Stimulated activated CD8-positive, alpha-beta memory T cell treated with anti-CD3 and anti-CD28 coated beads, Interleukin-2, amount 100 ng/mL, for 48 hours (primary cell): Measurements from ENCODE around the gene NBEA.
"Not testable (repeated sequence)": the region's sequence is repeated elsewhere in the genome, so short reads cannot be mapped to it uniquely, and the experiment has no call there.

ENCODE experiments used
- DNase-seq, 2 donors: peaks; one replicate each; pipeline ENCODE4 v3.0.0-alpha.2; 2020; ENCODE audit warnings: low read depth in 2 of 2

NBEA gene

DNA sequence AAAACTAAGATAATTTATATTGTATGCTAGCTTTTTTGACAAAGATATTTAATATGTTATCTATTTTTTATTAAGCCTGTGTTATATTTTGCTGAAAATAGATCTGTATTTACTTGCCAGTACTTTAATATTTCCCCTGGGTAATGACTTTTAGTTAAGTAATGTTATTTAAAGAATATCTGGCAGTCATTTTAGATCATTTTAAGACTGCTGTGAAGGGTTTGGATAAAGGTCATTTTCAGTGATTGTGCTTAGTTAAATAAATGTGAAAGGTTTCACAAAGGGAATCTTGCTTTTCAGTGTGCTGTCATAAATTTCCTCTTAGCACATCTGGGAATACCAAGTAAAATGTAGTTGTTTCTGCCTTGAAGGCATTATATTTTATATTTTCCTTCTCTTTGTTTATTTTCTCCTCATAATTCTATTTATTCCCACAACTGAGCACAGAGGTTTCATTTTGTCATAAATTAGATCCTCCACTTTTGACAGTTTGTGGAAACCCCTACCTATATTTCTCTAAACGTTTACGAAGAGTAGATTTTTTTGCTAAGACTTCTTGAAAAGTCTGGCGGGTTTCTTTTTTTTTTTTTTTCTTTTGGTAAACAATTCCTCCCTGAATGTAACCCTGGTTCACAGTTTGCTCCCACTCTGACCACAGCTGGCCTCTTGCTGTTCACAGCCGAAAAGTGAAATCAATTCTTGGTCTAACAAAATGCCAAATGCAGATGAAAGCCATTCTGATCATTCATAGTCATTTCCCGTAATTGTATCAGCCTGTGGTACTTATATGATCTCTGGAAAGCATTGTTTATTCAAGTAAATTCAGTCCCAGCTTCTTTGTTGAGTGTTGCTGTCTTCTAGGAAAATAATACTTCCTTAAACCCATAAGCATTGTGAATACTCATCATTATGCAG lies 446.6 kb downstream of the NBEA start:
- DNase-seq = no peak

DNA sequence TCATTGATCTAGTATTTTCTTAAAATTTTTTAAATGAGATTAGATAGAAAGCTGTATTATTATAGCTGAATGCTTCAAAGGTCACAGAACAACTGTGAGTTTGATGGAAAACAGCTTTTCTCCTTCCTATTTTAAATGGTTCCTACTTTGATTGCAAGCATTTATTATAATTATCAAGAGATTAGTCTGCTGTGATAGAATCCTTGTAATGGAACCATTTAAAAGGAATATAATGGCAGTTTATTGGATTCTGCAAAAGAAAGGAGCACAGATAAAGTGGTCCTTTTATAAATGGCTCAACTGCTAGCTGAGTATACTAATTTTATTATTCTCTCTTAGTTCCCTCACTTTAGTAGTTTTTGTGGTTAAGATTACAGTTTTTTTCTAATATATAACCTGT lies 447.5 kb downstream of the NBEA start:
- no peak for DNase-seq

DNA sequence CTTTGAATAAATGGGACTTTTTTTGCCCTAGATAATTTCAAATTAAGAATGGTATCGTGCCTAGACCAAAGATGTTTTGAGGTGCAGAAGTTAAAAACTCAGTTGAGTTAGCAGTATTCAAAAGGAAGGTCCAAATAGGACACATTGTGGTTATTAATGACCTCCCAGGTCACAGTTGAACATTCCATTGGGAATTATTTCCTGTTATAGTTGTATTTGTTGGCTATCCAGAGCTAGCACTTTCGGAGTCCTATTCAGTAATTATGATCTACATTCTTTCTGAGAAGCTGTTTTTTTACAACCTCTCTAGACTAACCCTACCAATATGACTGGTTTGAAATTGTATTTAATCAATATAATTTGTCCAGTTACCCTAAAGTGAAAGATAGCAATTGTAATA lies 450.7 kb downstream of the NBEA start:
- no peak for DNase-seq

DNA sequence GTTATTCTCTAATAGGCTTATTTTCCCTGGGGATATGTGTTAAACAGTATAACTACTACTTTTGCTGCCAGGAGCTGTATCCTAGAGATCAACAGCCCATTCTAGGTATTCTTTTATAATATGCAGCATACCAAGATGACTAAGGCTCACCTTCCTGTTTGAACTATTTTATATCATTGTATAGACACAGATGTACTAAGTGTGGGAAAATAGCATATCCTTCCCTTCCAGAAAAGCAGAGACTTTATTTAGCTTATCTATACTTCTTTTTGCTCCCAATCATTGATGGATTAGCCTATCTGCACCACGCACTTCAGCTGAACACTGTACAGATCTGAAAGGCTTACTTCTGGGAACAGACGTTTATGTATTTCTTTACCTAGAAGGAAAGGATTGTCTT lies 451.8 kb downstream of the NBEA start:
- no peak for DNase-seq

DNA sequence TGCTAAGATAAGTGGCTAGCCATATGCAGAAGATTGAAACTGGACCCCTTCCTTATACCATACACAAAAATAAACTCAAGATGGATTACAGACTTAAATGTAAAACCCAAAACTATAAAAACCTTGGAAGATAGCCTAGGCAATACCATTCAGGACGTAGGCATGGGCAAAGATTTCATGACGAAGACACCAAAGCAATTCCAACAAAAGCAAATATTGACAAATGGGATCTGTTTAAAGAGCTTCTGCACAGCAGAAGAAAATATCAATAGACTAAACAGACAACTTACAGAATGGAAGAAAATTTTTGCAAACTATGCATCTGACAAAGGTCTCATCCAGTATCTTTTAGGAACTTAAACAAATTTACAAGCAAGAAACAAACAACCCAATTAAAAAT lies 466.2 kb downstream of the NBEA start:
- not testable (repeated sequence) for DNase-seq

DNA sequence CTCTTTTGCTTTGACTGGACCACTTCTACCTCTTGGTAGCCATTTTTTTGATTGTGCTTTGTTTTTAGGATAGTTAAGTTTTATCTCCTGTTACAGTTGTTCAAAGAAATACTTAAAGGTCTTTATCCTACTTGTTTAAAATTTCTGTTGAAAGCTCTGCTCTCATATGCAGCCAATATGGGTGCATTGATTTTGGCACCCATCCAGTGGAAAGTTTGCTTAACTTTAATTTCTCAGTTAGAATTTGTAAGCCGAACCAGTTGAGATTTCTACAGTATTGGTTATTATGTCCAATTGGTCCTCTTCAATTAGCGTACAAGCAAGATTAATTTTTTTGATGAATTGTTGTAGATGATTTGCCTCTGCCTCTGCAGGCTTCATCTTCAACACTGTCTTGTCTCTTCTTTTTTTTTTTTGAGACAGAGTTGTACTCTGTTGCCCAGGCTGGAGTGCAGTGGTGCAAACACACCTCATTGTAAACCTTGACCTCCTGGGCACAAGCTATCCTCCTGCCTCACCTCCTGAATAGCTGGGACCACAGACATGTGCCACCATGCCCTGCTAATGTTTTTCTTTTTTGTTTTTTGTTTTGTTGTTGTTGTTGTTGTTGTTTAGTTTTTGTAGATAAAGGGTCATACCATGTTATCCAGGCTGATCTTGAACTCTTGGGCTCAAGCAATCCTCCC lies 469.1 kb downstream of the NBEA start:
- DNase-seq = no peak

DNA sequence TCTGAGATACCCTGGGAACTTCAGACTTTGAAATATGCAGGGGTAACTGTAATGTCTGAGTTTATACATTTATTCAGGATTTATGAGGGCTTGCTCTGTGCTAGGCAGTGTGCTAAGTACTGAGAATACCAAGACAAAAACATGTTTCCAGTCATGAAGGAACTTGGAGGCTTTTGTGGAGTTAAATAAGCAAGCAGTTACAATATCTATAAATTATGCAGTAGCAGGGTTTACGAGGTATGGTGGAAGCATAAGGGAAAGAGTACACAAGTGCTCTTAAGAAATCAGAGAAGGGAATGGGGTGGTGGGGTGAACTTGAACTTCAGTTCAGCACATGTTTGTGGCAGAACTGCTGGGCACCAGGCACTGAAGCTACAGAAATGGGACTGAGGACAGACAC lies 506.4 kb downstream of the NBEA start:
- no peak for DNase-seq

DNA sequence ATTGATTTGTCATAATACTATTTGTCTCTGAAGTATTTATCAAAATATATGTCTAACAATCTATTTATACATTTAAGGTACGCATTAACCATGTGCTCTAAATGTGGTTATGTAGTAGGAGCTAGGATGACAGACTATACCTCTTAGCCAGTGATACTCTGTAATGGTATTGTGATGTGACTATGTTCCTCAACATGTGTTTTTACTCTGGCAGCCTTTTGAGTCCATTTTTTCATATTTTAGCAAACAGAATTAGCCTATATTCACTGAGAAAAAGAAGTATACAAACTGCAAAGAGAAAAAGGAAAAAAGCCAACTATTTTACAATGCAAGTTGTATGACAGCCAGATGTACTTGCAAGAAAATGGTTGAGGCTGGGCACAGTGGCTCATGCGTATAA lies 507.8 kb downstream of the NBEA start:
- DNase-seq = no peak

DNA sequence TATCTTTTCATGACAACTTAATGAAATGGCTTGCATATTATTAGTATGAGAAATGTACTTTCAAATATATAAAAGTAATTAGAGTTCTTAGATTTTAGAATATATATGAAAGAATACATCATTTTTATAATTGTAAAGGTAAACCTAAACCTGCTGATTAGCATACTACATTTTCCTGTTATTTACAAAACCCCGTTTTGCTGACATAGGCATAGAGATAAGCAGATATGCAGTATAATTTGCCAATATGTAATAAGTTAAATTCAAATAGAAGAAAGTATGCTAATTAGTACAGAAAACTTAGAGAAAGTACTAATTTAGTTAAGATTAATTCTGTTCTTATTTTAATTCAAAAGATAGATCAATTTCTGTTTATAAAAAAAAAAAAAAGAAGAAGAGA lies 513.0 kb downstream of the NBEA start:
- DNase-seq = no peak

DNA sequence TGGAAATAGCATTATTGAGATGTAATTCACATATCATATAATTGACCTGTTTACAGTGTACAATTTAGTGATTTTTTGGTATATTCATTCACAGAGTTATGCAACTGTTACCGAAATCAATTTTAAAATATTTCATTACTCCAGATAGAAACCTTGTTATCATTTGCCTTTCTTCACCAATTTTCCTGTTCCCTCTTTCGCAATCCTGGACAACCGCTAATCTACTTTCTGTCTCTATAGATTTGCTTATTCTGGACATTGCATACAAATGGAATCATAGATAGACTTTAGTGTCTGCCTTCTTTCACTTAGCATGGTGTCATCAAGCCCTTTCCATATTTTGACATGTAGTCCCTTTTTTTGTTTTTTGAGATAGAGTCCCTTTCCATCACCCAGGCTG lies 515.2 kb downstream of the NBEA start:
- DNase-seq = no peak

DNA sequence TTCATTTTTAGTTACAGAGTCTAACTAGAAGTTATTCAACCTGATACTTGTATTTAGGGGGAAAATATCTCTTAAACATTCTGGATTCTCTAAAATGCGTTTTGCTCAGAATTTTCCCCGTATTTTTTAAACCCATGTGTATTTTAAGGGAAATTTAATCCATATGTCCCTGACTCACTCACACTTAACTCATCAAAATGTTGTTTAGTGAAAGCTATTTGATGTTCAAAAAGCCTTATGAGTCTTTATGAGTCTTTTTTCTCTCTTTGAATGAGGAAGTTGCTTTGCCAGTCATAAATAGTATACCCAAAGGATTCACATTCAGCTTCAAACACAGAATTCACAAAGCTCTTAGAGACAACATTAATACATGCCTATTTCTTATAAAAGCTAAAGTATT lies 518.0 kb downstream of the NBEA start:
- no peak for DNase-seq

DNA sequence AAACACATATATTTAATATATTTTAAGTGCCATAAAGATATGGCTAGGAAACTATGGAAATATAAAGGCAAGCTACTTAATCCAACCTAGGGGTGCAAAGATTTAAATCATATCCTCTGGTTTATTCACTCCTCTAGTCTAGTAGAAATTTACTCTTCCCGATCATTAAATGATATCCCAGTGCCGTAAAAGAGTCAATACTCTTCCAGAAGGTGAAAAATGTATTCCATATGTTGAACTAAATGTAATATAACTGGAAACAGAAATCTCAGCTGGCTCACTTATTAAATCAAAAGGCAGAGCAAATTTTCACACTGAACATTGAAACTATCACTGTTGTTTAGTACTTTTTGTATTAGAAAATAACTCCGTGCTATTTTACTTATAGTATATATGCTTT lies 523.3 kb downstream of the NBEA start:
- DNase-seq = no peak

DNA sequence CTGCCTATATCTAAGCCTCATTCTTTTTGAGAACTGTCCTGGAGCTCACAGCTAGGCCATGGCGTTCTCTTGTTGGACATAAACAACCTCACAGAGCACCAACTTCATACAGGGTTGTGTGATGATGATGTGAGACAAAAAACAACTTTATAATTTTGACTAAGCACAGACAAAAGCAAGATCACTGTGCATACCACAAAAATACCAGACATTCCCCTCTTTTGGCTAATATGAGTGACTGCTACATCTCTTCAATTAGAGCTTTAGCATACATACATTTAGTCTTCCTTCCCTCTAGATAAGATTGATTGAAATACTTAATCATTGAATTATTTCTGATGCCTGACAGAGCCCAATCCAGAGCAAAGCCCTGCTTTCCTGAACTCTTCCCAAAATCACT lies 526.1 kb downstream of the NBEA start:
- DNase-seq = no peak

DNA sequence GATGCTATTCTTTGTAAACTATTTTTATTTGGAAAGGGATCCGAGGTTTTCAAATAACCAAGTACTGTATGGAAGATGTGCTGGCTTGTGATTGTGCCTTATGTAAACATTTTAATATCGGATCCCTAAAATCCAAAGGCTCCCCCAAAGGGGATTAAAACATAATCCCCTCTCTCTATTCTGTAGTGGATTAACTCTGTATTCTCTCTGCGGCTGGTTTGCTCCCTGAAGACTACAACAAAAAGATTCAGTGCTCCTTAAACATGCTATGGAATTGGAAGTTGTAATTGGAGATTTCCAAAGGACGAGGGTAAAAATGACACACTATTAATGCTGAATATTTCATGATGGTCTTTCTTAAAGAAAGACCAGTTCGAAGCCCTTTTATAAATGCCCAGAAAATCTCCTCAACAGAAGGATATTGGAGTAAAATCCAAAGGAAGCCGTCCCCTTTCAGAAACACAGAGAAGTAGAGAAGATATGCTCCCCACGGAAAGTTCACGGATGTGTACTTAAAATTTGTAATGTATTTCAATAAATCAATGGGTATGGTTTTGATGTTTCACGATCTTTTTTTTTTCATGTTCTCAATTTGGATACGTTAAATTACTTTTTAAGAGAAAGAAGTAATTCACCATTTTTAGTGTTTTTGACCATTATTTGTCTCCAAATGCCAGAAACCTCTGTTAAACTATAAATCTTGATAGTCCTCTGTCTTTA lies 527.9 kb downstream of the NBEA start:
- DNase-seq = no peak

DNA sequence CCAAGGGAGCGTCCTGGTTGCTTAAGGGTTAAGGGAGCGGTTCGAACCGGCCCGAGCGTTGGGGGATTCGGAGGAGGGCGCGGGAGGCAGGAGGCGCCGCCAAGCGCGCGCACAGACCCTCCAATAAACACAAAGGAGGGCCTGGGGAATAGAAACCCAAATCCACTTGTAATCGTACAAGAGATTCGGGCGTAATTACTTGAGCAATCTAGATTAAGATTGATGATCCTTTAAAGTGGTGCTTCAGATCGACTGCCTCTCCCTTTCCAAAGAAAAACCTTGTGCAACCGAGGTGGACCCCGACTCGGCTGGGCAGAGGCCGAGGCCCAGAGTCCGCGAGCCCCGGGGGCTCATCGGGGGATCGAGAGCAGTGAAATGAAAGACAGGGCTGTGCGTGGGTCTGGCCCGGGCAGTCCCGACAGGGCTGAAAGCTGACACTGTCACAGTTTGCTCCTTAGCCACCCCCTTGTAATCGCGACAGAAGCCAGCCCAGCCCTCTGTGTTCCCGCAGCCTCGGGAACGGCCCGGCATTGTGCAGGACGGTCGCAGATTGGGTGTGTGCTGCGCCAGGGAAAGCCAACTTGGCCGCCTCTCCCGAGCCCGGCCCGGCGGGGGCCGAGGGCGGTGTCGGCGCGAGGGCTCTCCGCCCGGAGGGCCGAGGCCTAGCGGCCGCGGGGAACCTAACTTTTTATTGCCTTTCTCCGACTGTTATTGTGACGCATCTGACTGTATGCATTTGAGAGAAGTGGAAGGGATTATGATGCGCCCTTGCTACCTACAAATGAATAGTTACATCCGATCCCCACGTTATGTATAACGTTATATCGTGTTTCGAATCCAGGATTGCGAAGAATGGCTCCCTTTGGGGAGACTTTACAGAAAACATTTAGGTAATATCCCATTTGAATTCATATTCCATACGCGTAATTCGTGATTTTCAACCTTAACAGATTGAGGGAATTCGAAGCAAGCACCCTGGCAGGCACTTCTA lies 528.9 kb downstream of the NBEA start:
- no peak for DNase-seq

DNA sequence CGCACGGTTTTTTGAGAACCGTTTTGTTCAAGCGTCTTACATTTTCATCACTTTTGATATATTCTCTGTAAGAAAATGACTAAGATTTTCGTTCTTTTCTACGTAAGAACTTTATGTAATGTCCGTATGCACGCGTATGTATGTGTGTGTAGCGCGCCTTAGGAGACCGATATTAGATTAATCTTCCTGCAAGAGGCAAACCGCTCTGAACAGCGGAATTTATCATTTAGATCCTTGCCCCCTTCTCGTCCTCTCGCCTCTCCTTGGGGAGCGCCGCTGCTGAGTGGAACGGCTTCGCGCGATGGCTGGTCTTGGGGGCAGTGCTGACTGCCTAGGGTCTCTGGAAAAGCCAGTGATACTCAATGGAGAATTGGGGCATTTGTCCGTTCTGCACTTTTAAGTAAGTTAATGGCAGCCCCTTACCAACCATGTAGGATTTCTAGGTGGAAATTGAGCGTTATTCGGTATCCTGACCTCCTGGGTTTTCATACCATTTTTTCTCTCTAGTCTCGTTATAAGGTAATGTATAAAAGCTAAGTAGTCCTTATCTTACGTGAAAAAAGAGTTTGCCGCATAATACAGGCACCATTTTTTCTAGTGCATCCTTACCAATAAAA lies 529.7 kb downstream of the NBEA start:
- no peak for DNase-seq

DNA sequence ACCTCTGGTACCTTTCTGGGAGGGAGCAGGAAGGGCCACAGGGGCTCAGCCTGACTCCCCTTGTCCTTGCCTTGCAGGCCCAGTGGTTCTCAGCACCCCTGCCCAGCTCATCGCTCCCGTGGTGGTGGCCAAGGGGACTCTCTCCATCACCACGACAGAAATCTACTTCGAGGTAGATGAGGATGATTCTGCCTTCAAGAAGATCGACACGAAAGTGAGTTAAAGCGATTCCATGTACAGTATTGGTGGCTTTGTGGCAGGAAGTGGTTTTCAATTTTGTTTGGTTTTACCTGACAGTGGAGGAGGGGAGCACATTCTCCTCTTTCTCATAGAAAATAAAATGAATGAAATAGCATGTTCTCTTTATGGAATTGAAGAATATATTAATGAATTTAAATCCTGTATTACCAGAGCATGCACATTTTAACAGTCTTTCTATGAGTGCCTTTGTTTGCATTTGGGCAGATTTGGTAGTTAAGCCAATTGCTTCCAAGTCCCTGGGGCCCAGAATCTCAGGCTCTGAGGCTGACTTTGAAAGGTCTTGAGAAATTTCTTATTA lies 530.3 kb downstream of the NBEA start:
- no peak for DNase-seq

DNA sequence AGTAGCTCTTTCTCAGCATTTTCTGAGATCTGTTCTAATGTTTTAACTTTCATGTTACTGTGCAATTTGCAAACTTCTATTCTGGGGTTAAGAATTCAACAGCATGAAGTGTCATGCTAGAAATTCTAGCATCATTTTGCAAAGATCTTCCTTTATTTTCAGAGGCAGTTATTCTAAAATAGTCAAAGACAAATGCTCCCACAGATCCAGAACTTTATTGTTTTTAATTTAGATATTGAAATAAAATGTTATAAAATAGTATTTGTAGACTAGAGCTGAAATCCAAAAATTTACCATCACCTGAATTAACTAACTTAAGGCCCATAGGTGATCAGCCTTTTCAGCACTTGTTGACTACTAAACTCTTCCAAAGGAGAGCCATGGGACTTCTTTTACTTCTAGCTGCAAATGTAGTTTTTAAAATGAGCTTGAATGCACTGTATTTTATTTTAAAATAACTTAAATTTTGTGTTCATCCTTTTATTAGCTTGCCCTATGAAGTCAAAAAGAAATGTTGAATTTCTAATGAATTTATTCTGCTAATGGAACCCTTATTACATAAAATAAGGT lies 531.2 kb downstream of the NBEA start:
- DNase-seq = no peak

DNA sequence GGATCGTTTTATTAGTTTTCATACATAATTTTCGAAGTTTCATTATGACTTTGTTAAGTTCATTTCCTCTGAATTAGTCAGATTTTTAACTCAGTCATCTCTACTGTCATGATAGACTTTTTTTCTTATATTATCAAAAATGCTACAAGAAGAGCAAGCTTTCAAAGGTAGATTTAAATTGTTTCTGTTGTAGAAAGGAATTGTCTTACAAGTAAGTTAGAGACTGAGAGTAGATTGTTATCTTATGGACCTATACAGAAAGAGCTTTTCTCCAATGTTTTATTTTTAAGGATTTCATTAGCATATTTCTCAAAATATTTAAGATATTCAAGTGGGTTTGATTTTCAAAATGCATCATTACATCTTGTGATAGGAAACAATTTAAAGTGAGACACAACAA lies 531.7 kb downstream of the NBEA start:
- no peak for DNase-seq

DNA sequence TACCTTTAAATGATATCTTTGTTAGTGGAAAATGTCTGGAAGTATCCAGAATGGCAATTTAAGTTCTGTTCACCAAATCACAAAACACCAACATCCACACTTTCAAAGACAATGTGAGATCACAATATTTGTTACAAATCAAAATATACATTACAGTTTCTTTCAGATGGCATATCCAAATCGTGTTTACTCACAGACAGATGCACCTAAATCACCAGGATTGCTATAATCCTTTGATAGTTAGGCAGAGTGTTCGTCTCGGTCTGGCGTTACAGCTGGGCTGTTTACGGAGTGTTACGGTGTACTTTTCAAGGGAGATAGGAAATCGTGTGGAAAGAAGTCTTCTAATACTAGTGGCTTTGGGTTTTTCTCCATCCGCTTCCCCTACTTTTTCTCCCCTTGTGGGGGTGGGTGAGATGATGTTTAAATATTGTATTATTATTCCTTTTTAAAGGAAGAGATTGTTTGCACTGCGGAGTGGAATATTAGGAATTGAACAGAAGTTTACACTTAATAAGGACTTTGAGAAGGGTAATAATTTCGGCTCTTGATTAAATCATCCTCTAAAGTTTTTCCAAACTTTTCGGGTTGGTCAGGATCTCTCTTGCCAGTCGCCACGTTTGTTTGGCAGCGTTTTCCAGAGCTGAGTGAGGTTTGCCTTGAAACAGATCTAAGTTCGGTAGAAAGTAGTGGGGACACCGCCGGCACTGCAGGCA lies 532.6 kb downstream of the NBEA start:
- DNase-seq = no peak
